GM18498 (cell line): Measurements from ENCODE around the gene SDK1.
"Not testable (repeated sequence)": the region's sequence is repeated elsewhere in the genome, so short reads cannot be mapped to it uniquely, and the experiment has no call there.

Source experiments
- ATAC-seq: cut with Tn5 transposase; IDR thresholded peaks from one replicate; pipeline ENCODE4 v1.9.1; 2021; ENCODE audit warnings: mild to moderate bottlenecking, moderate library complexity; ENCODE audit not compliant: unreplicated experiment

Gene SDK1

GRCh38 chr7:3910054-3910453 lies 609.0 kb downstream of the SDK1 start:
- no peak for ATAC-seq

- no peak for ATAC-seq
These were observed 610.6 kb downstream of the SDK1 start for GRCh38 chr7:3911685-3912084.

GRCh38 chr7:3912291-3912690 lies 611.2 kb downstream of the SDK1 start:
- ATAC-seq: no peak

- no peak for ATAC-seq
These were observed 613.2 kb downstream of the SDK1 start for GRCh38 chr7:3914051-3914775.

GRCh38 chr7:3915337-3915878 lies 614.4 kb downstream of the SDK1 start:
- ATAC-seq: no peak

GRCh38 chr7:3916146-3916545 lies 615.1 kb downstream of the SDK1 start:
- no peak for ATAC-seq

GRCh38 chr7:3917436-3917835 lies 616.4 kb downstream of the SDK1 start:
- no peak for ATAC-seq

- ATAC-seq: no peak
These were observed 617.5 kb downstream of the SDK1 start for GRCh38 chr7:3918576-3918975.

- ATAC-seq: peak; percentile 54
These were observed 621.2 kb downstream of the SDK1 start for GRCh38 chr7:3922175-3922635.

GRCh38 chr7:3923307-3923918 lies 622.4 kb downstream of the SDK1 start:
- no peak for ATAC-seq

GRCh38 chr7:3924277-3924676 lies 623.2 kb downstream of the SDK1 start:
- no peak for ATAC-seq

- no peak for ATAC-seq
These were observed 626.5 kb downstream of the SDK1 start for GRCh38 chr7:3927446-3928110.

- ATAC-seq: no peak
These were observed 627.9 kb downstream of the SDK1 start for GRCh38 chr7:3928727-3929515.

- no peak for ATAC-seq
These were observed 630.8 kb downstream of the SDK1 start for GRCh38 chr7:3931843-3932242.

- ATAC-seq: no peak
These were observed 636.1 kb downstream of the SDK1 start for GRCh38 chr7:3937146-3937545.

- no peak for ATAC-seq
These were observed 636.6 kb downstream of the SDK1 start for GRCh38 chr7:3937605-3938004.

- ATAC-seq: not testable (repeated sequence)
These were observed 640.7 kb downstream of the SDK1 start for GRCh38 chr7:3941706-3942105.

GRCh38 chr7:3942276-3942675 lies 641.2 kb downstream of the SDK1 start:
- no peak for ATAC-seq

GRCh38 chr7:3942816-3943745 lies 642.0 kb downstream of the SDK1 start:
- no peak for ATAC-seq
